Measurements from ENCODE around the gene AMZ2.

DNA sequence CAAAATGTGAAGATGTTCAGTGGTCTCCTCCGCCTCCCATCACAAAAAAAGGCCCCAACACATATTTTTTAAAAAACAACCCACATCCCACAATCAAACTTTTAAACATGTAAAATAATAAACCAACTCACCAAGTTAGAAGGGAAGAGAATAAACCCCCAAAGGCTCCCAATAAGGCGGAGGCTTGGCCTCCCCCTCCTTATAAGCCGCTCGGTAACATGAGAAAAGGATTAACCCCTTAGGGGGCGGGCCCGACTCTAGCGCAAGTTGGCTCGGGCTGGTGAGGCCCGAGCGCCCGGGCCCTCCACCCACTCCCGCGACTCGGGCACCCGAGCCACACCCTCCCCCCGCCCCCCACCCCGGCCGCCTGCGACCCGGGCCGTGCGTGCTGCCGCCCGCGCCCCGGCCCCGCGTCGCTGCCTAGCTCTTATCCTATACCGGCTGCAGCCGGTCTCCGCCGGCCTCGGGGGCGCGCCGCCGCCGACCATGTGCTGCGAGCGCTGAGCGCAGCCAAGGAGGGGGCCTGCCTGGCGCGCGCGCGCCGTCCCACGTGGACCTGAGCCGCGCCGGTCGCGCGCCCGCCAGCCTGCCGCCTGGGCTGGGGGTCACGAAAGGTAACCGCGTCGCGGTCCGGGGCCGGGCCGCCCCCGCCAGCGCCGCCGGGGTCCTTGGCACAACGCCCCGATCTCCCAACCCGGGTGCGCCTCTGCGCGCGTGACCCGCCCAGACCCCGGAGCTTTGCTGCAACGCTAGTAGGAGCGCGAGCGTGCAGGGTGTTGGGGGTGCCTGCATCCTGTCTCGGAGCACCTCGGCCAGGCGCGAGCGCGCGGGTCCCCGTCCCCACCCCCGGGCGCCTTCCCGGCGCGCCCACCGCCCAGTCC is 43.4 kb downstream of the AMZ2 start, which contains the start of the genes ARSG and SLC16A6:
- TF ChIP-seq CTCF (IDR thresholded peaks at IDR 0.05) (no peak), POLR2A (IDR thresholded peaks at IDR 0.05) (no peak)

Measured in testis (tissue), 2 donors.